NCI-H146 treated with DMSO at 0.1 percent for 48 hours (cell line): ENCODE results near the gene IBTK.

Source experiments
- DNase-seq: peaks from one replicate; lab custom pipeline; 2025; ENCODE audit not compliant: unreplicated experiment; lab: John Stamatoyannopoulos, UW

Gene IBTK

DNA sequence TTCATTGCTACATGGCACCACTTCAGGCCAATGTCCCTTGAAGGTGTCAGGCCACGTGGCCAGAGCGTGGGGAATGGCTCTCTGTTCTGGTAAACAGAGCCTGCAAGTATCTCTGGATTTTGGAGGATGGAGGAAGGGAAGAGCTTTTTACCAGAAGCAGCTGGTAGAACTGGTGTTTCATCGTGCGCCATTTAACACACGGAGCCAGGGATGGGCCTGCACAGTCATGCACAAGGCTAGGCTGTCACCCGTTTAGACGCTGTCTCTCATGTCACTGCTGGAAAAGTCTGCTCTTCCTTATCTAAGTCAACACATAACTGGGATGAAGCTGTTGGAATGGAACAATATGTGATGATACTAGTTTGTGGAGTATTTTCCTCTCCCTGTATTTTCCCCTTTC lies 123.9 kb downstream of the IBTK start:
- no peak for DNase-seq
